Measurements from ENCODE around the gene TIAL1.
A peak's percentile ranks its signal among the peaks of the same experiment; 100 is the strongest.
"Not testable (repeated sequence)": the region's sequence is repeated elsewhere in the genome, so short reads cannot be mapped to it uniquely, and the experiment has no call there.

Gene TIAL1, protein sequence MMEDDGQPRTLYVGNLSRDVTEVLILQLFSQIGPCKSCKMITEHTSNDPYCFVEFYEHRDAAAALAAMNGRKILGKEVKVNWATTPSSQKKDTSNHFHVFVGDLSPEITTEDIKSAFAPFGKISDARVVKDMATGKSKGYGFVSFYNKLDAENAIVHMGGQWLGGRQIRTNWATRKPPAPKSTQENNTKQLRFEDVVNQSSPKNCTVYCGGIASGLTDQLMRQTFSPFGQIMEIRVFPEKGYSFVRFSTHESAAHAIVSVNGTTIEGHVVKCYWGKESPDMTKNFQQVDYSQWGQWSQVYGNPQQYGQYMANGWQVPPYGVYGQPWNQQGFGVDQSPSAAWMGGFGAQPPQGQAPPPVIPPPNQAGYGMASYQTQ

DNA sequence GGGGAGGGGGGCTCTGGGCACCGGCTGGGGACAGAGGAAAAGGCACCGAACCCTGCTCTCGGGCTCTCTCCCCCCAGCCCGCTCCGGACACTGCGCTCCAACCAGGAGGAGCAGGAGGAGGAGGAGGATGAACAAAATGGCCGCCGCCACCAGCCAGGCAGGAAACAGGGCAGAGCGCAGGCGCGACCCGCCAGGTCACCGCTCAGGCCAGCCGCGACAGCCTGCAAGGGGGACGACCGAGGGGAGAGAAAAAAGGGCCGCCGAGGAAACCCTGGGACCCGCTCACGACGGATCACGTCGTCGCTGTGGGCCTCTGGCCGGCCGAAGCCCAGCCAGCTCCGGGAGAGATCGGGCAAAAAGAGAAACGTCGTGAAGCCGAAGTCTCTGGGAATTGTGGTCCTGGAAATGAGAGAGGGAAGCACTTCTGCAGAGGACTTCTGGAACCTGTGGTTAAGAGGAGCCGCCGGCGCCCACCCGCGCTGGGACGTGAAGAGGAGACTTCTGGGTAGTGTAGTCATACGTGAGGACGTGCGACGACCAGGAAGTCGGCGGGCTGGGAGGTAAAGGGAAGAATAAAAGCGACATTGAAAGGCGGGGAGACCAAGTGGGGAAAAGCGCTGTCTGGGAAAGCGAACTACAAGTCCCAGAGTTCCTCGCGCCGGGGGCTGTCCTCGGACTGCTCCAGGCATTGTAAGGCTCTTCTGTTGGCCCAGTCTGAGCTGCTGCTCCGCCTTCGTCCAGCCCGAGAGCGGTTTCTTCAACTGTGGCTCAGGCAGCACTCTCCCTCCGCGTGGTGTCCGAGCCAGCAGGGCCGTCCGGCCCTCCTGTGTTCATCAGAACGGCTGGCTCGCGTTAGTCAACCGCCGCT is at the start of gene TIAL1:
Gene TIAL1, minus strand, starts transcription at position 428 of the 868 bp plus-strand sequence. CDS start 499 bp downstream, outside the sequence.
- DNase-seq = peak; percentile 84 to 88

DNA sequence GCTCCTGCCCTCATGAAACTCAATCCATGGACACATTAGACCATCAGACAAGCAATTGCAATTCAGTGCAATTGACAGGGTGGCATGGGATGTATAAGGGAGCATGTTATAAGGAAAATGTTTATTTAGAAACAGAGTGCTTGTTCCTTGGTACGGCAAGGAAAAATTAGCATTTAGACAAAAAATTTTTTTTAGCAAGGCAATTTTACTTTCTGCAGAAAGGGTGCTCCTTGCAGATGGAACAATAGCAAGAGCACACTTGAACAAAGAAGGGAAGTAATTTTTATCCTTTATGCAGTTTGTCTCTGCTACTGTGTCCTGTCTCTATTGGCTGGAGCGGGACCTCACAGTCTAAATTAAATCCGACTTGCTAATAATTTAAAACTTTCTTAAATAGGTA is 48.2 kb upstream of the TIAL1 start:
- no peak for DNase-seq

DNA sequence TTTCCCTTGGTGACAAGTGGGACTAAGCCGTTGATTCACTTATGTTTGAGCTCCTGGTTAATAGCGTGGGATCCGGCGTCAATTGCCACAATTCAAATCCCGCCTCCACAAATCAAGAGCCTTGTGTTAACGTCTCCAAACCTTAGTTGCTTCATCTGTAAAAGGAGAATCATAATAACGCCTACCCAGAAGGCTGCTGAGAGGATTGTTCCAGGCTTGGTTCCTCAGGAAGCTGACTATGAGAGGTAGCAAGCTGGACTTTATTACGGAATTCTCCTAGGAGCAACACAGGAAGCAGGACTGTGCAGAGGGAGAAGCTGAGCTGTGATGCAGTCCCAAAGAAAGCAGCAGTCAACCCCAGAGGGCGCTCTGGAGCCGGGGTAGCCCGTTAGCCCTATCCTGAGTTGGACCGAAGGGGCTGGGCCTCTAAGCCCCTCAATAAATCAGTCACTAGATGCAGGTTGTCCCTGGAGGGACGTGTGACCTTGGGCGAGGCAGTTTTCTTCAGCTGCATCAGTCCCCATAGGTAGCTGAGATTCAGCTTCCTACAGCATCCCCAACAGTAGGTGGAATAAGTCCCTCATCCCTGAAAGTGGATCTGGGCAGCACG is 47.5 kb upstream of the TIAL1 start:
- DNase-seq = no peak

DNA sequence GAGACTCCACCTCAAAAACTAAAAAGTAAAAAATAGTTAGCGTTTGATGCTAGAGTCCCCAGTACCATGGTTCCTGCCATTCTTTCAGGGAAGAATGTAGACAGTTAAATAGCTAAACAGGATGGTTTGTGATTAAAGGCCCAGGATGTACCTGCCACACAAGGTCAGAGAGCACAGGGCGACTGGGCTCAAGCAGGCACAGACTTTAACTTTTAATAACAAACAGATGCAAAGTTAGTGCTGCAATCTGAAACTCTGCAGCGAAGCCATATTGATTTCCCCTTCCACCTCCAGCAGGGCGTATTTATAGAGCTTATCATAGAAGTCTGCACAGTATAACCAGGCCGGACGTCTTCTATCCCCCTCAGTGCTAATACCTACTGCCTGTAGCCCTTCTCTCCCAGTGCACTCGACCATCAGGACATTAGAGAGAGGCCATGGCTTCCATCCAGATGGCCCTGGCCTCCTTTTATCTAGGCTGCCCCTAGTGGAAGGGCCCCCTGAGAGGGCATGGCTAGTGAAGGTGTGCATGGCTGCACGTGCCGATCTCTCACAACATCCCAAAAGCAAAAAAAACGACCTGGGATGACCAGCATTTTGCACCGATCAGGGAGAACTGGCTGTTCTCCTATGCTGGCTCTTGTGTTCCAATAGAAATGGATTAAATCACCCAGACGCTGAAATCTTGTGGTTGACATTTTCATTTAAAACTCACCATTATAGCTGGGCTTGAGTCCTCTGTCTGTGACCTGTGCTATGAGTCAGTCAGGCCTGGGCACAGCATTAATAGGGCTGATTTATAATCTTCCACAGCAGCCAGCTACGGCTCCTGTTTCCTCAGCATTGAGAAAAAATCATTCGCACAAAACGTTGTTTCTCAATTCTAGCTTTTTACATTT is 46.8 kb upstream of the TIAL1 start:
- DNase-seq = no peak

DNA sequence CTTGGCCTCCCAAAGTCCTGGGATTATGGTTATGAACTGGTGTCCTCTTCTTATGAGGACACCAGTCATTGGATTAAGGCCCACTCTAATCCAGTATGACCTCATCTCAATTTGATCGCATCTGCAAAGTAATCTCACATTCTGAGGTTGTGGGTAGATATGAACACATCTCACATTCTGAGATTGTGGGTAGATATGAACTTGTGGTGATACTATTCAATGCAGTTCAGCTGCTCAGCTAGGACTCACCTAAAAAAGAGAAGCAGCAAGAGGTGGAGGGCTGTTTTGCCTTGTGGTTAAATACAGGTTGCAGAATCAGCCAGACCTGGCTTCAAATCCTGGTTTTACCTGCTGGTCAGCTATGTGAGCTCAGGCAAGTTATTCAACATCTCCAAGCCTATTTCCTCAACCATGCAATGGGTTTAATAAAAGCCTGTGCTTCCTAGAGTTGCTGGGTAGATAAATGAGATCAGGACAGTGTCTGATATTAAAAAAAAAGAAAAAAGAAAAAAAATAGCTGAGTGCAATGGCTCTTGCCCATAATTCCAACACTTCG is 45.9 kb upstream of the TIAL1 start:
- no peak for DNase-seq

DNA sequence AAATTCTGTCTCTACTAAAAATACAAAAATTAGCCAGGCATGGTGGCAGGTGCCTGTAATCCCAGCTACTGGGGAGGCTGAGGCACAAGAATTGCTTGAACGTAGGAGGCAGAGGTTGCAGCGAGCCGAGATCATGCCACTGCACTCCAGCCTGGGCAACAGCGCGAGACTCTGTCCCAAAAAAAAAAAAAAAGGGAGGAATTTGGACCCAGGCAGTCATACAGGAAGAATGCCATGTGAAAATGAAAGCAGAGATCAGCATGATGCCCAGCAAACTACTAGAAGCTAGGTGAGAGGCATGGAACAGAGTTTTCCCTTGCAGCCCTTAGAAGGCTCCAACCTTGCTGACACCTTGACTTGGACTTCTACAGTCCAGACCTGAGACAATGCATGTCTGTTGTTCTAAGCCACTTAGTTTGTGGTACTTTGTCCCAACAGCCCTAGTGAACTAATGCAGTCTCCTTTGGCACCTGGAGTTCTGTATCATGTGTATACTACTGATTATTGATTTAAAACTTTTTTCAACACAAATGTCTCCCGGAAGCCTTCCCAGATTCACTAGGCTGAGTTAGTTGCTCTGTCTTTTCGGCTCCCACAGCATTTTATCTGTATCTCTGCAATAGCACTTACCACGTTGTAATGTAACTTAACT is 44.2 kb upstream of the TIAL1 start:
- no peak for DNase-seq

DNA sequence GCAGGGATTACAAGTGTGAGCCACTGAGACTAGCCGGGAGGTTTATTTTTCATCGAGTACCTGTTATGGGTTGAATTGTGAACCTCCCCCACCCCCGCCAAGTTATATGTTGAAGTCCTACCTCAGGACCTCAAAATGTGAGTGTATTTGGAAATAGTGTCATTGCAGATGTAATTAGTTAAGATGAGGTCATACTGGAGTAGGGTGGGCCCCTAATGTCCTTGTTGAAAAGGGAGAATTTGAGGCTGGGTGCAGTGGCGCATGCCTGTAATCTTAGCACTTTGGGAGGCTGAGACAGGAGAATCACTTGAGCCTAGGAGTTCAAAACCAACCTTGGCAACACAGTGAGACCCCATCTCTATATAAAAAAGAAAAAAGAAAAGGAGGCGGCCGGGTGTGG is 43.6 kb upstream of the TIAL1 start:
- no peak for DNase-seq

DNA sequence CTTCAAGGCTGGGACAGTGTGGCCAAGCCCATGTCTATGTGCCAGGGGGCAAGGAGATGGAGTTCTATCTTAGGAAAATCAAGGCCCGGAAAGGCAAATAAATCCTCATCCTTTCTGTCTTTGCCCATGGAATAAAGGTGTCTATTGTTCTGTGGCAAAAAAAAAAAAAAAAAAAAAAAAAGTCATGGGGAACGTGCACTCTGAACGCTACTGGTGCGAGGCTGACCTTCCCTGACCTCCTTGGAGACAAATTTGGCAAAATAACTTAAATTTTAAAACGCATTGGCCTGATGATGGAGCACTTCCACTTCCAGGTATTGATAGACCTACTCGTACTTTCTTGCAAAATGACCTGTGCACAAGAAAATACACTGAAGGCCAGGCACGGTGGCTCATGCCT is 42.2 kb upstream of the TIAL1 start:
- no peak for DNase-seq

DNA sequence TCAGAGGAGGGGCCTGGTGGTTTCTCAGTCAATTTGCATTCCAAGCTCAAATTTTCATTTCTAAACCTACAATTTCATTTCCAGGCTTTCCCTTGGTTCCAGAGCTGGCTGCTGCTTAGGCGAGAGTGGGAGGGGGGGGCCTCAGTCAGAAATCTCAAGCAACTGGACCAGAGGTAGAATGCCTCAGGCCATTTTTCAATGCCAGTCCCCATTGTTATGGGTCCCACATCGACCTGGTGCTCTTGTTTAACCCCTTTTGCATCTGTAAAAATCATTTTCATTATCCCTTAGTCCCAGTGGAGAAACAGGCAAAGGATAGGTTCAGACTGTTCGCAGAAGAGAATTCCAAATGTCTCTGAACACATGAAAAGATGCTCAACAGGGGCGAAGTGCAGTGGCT is 40.9 kb upstream of the TIAL1 start:
- DNase-seq = no peak

DNA sequence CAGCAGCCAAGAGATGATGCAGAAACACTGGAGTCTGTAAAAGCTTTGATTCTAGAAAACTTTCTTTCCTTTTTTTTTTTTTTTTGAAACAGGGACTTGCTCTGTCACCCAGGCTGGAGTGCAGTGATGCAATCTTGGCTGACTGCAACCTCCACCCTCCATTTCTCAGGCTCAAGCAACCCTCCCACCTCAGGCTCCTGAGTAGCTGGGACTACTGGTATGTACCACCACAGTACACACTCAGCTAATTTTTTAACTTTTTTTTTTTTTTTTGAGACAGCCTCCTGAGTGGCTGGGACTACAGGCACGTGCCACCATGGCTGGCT is 37.4 kb upstream of the TIAL1 start:
- no peak for DNase-seq

DNA sequence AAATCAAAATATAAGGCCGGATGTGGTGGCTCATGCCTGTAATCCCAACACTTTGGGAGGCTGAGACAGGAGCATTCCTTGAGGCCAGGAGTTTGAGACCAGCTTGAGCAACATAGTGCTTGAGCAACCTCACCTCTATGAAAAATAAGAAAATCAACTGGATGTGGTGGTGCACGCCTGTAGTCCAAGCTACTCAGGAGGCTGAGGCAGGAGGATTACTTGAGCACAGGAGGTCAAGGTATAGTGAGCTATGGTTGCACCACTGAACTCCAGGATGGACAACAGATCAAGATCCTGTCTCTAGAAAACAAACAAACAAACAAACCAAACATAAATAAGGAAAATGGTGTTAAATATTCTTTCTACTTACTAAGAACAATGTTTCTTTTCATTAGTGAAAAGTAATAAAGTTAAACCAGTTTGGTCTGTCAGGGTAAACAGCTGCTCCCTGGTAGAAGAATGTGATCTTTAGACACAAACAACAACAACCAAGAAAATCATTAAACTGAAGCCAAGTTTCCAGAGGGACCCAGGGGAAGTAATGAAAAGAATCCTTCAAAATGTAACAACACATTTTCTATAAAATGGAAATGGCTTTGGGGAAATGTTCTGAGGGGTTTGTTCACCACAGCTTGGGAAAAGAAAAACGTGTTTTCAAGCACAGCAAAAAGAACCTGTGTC is 36.9 kb upstream of the TIAL1 start:
- DNase-seq = no peak

DNA sequence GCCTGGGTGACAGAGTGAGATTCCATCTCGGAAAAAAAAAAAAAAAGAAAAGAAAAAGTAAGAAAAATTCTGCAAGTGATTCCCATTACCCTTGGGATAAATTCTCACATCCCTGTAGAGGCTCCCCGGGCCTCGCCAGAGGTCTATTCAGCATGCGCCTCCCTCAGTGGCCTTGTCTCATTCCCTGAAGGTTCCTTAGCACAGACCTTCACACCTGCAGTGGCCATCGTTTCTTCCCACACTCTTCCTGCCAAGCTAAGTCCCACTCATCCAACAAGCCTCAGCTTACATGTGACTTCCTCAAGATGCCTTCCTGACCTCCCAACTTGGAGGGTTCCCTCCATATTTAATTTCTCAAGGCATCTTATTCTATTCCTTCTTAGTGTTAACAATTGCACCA is 33.5 kb upstream of the TIAL1 start:
- no peak for DNase-seq

DNA sequence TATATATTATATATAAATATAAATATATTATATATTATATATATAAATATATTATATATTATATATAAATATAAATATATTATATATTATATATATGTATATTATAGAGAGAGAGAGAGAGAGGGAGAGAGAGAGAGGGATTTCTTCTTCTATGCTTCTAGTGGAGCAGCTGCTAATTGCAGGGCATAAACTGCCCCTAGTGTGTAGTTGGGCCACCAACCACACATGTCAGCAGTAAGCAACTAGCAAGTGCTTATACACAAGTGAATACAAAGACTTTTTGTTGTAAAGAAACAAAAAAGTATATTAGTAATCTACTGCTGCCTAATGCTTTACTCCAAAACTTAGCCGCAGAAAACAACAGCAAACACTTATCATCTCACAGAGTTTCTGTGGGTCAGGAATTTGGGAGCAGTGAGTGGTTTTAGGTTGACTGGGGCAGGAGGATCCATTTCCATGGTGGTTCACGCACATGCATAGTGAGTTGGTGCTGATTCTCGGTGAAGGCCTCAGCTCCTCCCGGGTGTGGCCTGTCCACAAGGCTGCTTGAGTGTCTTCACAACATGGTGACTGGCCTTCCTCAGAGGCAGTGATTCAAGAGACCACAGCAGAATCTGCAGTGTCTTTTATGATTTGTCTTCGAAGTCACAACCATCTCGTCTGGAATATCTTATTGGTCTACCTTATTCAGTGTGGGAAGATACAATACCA is 29.0 kb upstream of the TIAL1 start:
- no peak for DNase-seq

DNA sequence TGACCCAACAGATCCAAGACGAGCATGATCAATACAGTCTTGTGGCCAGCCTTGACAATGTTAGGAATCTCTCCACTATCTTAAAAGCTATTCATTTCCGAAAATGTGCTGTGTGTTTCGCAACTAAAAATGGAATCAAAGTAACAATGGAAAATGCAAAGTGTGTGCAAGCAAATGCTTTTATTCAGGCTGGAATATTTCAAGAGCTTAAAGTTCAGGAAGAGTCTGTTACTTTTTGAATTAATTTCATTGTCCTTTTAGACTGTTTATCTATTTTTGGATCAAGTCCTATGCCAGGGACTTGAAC is 24.3 kb upstream of the TIAL1 start:
- DNase-seq = no peak

DNA sequence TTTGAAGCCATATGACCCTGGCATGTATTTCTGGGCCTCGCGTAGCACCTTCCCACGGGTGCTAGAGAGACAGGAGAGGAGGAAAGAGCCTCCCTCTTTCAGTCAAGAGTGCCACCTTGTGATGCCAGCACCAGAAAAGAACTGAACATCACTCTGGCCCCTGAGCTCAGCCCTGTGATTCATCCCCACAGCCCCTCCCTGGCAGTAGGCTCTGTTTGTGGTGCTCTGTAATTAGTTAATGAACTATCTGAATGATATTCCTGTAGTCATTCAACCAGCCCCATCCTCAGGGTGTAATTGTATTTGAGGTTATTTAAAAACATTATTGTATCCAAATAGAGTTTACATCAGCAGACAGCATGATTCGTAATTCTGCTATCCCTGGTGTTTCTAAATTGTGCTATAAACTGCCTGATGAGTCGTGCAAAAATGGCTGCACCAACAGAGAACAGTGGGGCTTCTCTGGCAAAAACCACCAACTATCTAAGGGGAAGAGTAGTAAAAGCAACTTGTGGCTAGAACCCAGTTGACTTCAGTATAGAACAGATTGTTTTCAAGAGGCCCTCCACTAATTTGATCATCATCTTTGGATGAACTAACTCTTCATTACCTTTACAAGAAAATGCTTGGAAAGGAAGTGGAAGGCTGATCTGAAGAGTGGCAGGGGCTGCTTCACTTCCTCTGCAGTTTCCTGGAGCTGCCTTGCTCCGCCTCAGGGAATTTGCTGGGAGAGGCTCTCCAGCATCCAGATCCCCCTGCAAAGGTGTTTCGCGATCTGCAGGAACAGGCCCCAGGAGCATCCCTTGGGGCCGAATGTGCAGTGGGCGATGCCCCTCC is 23.7 kb upstream of the TIAL1 start:
- DNase-seq = no peak

DNA sequence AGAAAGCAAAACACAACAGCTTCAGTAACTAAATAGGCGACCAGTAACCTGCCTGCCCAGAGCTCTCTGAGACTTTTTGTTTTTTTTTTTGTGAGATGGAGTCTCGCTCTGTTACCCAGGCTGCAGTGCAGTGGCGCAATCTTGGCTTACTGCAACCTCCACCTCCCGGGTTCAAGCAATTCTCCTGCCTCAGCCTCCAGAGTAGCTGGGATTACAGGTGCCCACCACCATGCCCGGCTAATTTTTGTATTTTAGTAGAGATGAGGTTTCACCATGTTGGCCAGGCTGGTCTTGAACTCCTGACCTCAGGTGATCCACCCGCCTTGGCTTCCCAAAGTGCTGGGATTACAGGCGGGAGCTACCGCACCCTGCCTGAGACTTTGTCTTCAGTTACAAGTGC is 23.0 kb upstream of the TIAL1 start:
- not testable (repeated sequence) for DNase-seq

DNA sequence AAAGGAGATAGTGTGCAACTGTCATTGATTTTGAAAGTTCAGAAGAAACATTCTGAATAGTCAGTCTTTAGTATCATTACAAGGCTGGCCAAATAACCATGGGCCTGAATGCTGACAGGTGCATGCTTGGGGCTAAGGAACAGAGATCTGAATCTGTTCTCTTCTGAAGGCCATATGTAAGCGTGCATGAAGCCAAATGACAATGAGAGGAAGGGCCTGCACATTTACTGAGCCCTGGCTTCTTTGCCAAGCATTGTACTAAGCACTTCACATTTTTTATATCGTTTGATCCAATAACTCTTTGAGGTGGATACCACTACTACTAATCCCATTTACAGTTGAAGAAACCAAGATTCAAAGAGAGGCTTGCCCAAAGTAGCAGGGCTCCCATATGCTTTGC is 22.5 kb upstream of the TIAL1 start:
- no peak for DNase-seq

DNA sequence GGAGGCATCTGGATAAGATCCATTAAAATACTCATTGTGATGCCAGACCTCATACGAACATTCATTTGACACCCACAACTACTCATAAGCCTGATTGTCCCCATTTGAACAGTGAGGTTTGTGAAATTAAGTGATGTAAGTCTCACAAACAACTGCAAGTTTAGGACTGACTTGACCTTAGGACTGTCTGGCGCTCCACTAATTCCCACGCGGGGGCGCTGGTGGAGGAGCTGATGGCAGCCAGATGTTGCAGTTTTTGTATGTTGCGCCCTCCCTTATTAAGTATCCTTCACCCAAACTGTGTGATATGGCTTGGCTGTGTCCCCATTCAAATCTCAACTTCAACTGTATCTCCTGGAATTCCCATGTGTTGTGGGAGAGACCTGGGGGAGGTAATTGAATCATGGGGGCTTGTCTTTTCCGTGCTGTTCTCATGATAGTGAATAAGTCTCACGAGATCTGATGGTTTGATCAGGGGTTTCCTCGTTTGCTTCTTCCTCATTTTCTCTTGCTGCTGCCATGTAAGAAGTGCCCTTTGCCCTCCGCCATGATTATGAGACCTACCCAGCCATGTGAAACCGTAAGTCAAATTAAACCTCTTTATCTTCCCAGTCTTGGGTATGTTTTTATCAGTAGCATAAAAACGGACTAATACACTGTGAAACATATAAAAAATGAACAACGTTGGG is 20.3 kb upstream of the TIAL1 start:
- DNase-seq = peak in 1 of 2 donors; percentile 15

DNA sequence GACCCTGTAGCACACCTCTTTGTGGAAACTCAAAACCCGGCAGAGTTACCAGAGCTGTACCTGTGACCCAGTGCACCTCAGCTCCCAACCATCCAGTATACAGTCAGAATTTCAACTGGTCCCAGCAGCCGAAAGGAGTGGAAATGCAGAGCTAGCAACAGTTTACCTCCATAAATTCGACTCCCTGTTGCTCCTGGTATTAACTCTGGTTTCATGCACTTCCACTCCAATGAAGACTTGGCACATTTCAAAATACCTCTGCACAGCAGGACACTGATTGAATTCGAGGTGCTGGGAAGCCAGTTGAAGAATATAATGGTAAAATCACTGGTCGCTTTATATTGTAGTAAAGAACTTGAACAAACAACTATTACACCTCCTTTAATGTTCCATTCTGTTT is 17.9 kb upstream of the TIAL1 start:
- DNase-seq = no peak

Measured in stimulated activated CD4-positive, alpha-beta T cell treated with anti-CD3 and anti-CD28 coated beads, Interleukin-2, amount 100 ng/mL, for 48 hours (primary cell).